ENCODE measurements around the gene EID3. TPM values are rescaled to one million over a fixed set of nuclear protein-coding genes. Genes with fewer than 3 reads are reported as not detected.

Gene EID3
- total RNA-seq, result 1 to 10 TPM in 1 of 4 donors, under 1 TPM in 3; 0.94 to 1.3 (median 0.99) TPM
- under 1 TPM; 0.28 to 0.95 (median 0.56) TPM for polyA plus RNA-seq
- long read RNA-seq, donor 1, result 0 reads
- long read RNA-seq, donor 2, partial matches to known transcripts, result 0 of 1 reads
- long read RNA-seq, donor 2, other reads (novel, unspliced or antisense), result 0 of 1 reads

DNA sequence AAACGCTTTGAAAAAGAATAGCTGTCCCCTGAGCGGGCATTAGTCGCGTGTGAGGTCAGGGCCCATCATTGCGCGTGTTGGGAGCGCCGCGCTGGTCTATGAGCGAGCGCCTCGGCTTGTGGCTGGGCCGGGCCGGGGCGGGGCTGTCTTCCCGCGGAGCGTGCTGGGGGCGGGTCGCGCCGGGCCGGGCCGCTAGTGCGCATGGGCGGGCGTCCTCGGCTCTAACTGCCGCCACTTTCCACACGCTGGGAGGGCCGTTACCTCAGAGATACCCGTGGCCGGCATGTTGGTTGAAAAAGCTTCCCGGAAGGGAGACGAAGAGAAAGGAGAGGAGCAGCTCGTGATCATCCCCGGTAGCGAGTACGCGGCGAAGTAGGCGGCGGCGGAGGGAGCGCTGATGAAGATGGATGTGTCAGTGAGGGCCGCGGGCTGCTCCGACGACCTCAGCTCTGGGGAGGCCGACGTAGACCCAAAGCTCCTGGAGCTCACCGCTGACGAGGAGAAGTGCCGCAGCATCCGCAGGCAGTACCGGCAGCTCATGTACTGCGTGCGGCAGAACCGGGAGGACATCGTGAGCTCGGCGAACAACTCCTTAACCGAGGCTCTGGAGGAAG lies at the start of gene EID3:
TSS of gene EID3 (plus strand) at position 202 of the 614 bp plus-strand sequence. CDS start at position 398, 196 bp downstream.
- Histone ChIP-seq H3K4me1 (peaks cover 77% of the 10 kb centered on the region), H3K27me3 (ENCODE audit: insufficient read depth in 3 of 3, low read length in 2 of 3) (no peaks in the 10 kb centered on the region), H3K9me3 (no peaks in the 10 kb centered on the region), H3K27ac (peak within 1 kb of the TSS; percentile 82), H3K4me3 (peak within 1 kb of the TSS; percentile 61), H3K36me3 (ENCODE audit: insufficient read depth in 1 of 2, low read depth in 1 of 2) (peaks cover 0 to 24% of the 10 kb centered on the region in 2 donors)
- peak; percentile 92 to 96 for DNase-seq
- intact Hi-C loops (cut with DNase I), result loop anchor here in 1 of 2 donors (5.0 to 10.0 kb wide), 2 partner anchors 86 to 349 kb away; partner anchors contain the start of gene TXNRD1
- WGBS, 3 donors, result 5 to 11% (median 5%) methylated on average over 63 of the region's 63 CpGs
- TF ChIP-seq, protein P1, sequence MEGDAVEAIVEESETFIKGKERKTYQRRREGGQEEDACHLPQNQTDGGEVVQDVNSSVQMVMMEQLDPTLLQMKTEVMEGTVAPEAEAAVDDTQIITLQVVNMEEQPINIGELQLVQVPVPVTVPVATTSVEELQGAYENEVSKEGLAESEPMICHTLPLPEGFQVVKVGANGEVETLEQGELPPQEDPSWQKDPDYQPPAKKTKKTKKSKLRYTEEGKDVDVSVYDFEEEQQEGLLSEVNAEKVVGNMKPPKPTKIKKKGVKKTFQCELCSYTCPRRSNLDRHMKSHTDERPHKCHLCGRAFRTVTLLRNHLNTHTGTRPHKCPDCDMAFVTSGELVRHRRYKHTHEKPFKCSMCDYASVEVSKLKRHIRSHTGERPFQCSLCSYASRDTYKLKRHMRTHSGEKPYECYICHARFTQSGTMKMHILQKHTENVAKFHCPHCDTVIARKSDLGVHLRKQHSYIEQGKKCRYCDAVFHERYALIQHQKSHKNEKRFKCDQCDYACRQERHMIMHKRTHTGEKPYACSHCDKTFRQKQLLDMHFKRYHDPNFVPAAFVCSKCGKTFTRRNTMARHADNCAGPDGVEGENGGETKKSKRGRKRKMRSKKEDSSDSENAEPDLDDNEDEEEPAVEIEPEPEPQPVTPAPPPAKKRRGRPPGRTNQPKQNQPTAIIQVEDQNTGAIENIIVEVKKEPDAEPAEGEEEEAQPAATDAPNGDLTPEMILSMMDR (IDR thresholded peaks at IDR 0.05), result no peak
- peak; percentile 98 to 100 (median 99) for ATAC-seq

DNA sequence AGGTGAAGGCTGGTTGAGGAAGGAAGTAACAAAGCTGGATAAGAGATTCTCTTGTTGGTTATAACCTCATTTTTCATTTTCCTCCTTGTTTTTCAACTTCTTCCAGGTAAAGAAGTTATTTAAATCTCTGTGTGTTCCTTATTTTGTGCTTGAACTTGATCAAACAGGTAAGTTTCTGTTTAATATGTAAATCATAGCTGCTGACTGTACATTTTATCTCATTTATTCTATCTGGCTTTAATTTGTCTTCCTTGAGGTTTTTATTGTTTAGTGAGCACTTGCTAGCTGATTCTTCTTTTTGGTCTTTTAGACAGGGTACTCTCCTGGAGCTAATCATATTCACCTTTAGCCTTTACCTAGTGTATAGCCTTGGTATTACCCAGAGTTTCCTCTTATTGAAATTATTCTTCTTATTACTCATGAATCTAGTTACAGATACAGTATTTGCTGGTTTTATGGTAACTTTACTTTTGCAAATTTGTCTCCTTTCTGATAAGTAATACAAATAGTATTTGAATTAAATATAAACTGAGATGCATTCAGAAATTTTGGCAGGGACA lies 45.5 kb upstream of the EID3 start:
- H3K27me3 ChIP-seq (ENCODE audit: insufficient read depth in 3 of 3, low read length in 2 of 3), result no peaks in the 10 kb centered on the region
- ATAC-seq (no peak), DNase-seq (no peak)
- no peaks in the 10 kb centered on the region for H3K36me3 ChIP-seq (ENCODE audit: insufficient read depth in 1 of 2, low read depth in 1 of 2)
- H3K4me1 ChIP-seq, result no peaks in the 10 kb centered on the region
- no peak overlapping the region for H3K4me3 ChIP-seq
- intact Hi-C loops (cut with DNase I), result no loop called here
- TF ChIP-seq, protein P1 (IDR thresholded peaks at IDR 0.05), result no peak
- H3K27ac ChIP-seq, result no peak overlapping the region
- H3K9me3 ChIP-seq, result no peaks in the 10 kb centered on the region

DNA sequence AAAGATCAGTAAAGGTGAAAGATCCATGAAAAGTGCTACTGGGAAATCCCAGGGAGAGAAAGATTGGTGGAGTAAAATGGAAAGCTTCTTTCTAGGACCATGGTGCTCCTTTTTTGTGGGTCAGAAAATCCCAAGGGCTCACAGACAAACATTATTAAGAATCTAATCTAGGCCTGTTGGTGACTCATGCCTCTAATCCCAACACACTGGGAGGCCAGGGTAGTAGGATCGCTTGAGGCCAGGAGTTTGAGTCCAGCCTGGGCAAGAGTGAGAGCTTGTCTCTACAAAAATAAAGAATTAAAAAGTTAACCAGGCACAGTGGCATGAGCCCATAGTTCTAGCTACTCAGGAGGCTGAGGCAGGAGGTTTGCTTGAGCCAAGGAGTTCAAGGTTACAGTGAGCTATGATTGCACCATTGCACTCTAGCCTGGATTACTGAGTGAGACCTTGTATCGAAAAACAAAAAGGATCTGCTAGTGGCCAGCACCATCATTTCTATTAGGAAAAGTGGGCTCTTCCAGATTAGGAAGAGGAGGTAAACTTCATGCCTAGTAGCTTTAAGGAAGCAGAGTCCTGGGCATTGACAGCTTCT lies 45.0 kb upstream of the EID3 start:
- Histone ChIP-seq H3K27me3 (ENCODE audit: insufficient read depth in 3 of 3, low read length in 2 of 3) (no peaks in the 10 kb centered on the region), H3K4me3 (no peak overlapping the region), H3K9me3 (no peaks in the 10 kb centered on the region), H3K27ac (no peak overlapping the region), H3K4me1 (peaks cover 3% of the 10 kb centered on the region), H3K36me3 (ENCODE audit: insufficient read depth in 1 of 2, low read depth in 1 of 2) (no peaks in the 10 kb centered on the region)
- DNase-seq (no peak), ATAC-seq (no peak)
- 89 to 91% (median 90%) methylated on average over 2 of the region's 2 CpGs for WGBS, 3 donors
- intact Hi-C loops (cut with DNase I), result no loop called here
- TF ChIP-seq, protein P1 (IDR thresholded peaks at IDR 0.05), result no peak

DNA sequence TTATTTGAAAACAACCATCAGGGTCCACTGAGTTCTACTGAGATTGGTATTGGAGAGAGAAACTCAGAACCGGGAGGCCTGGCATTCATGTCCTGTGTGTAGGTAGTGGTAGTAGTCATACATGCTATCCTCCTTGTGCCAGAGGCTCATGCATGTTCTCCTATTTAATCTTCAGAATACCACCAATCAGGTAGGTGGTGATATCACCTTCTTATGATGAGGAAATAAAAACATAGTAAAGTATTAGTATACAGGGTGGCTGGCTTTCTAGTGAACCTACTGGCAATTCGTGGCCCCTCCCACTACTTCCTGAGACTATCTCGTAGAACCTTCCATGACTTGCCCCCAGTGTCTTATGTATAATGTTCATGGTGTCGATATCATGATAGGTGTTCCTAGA lies 40.5 kb upstream of the EID3 start:
- 72 to 93% (median 76%) methylated on average over 4 of the region's 4 CpGs for WGBS, 3 donors
- Histone ChIP-seq H3K9me3 (no peaks in the 10 kb centered on the region), H3K4me1 (peaks cover 9% of the 10 kb centered on the region), H3K4me3 (no peak overlapping the region), H3K27ac (peak overlapping the region; percentile 49), H3K36me3 (ENCODE audit: insufficient read depth in 1 of 2, low read depth in 1 of 2) (no peaks in the 10 kb centered on the region), H3K27me3 (ENCODE audit: insufficient read depth in 3 of 3, low read length in 2 of 3) (no peaks in the 10 kb centered on the region)
- ATAC-seq (no peak), DNase-seq (no peak)
- intact Hi-C loops (cut with DNase I), result no loop called here
- TF ChIP-seq, protein P1 (IDR thresholded peaks at IDR 0.05), result no peak
